GM23338 (cell line): ENCODE measurements around the gene NGEF. TPM values are rescaled to one million over a fixed set of nuclear protein-coding genes. Genes with fewer than 3 reads are reported as not detected.
A peak's percentile ranks its signal among the peaks of the same experiment; 100 is the strongest.

Experiments
- ATAC-seq: fragments of 200-7000 bp; cut with Tn5 transposase; 3 replicates; pipeline ENCODE4 v1.9.1; 2020
- DNase-seq: peaks from one replicate; pipeline ENCODE4 v3.0.0-alpha.2; 2015; ENCODE audit warnings: low spot score
- H2AFZ ChIP-seq: fragments of 200-600 bp; sonication (generic); 2 replicates; pipeline ENCODE4 v1.8.0; 2016; ENCODE audit warnings: antibody characterized with exemption, mild to moderate bottlenecking, moderate library complexity
- H3F3A ChIP-seq: fragments of 200-600 bp; sonication (generic); replicated peaks from 2 replicates; pipeline ENCODE4 v1.8.0; 2017; ENCODE audit warnings: antibody characterized with exemption, mixed run types, low read depth
- H3K27ac ChIP-seq: fragments of 200-600 bp; sonication (generic); 2 replicates; pipeline ENCODE4 v1.6.1; 2016; ENCODE audit warnings: low read depth
- H3K27me3 ChIP-seq: fragments of 200-600 bp; sonication (generic); 2 replicates; pipeline ENCODE4 v1.8.0; 2016; ENCODE audit warnings: mild to moderate bottlenecking, mixed run types, moderate library complexity; ENCODE audit not compliant: insufficient read depth
- H3K36me3 ChIP-seq: fragments of 200-600 bp; sonication (generic); 2 replicates; pipeline ENCODE4 v1.8.0; 2016; ENCODE audit warnings: mild to moderate bottlenecking; ENCODE audit not compliant: insufficient read depth
- H3K4me1 ChIP-seq: fragments of 200-600 bp; sonication (generic); 2 replicates; pipeline ENCODE4 v1.8.0; 2016; ENCODE audit warnings: mild to moderate bottlenecking, moderate library complexity; ENCODE audit not compliant: insufficient read depth
- H3K4me2 ChIP-seq: fragments of 200-600 bp; sonication (generic); 2 replicates; pipeline ENCODE4 v1.7.1; 2017; ENCODE audit warnings: mixed run types
- H3K4me3 ChIP-seq: fragments of 200-600 bp; sonication (generic); 2 replicates; pipeline ENCODE4 v1.6.1; 2016; ENCODE audit warnings: mixed run types
- H3K79me2 ChIP-seq: fragments of 200-600 bp; sonication (generic); replicated peaks from 2 replicates; pipeline ENCODE4 v1.8.0; 2017; ENCODE audit warnings: mild to moderate bottlenecking; ENCODE audit not compliant: insufficient read depth
- H3K9me2 ChIP-seq: fragments of 200-600 bp; sonication (generic); 2 replicates; pipeline ENCODE4 v1.8.0; 2017; ENCODE audit not compliant: insufficient read depth
- H4K20me1 ChIP-seq: fragments of 200-600 bp; sonication (generic); replicated peaks from 2 replicates; pipeline ENCODE4 v1.8.0; 2017; ENCODE audit warnings: mild to moderate bottlenecking; ENCODE audit not compliant: insufficient read depth
- H3K27ac Mint-ChIP-seq: 2 replicates; pipeline ENCODE4 v1.8.0; 2020; ENCODE audit warnings: inconsistent platforms, mild to moderate bottlenecking, moderate library complexity, mixed read lengths
- H3K27me3 Mint-ChIP-seq: 3 replicates; pipeline ENCODE4 v1.8.0; 2022; ENCODE audit warnings: low read depth, mild to moderate bottlenecking, moderate library complexity, mixed read lengths, inconsistent platforms; ENCODE audit not compliant: insufficient read depth, poor library complexity
- H3K36me3 Mint-ChIP-seq: 3 replicates; pipeline ENCODE4 v1.8.0; 2021; ENCODE audit warnings: low read depth, mild to moderate bottlenecking, inconsistent platforms, moderate library complexity, mixed read lengths
- H3K4me1 Mint-ChIP-seq: 3 replicates; pipeline ENCODE4 v1.8.0; 2020; ENCODE audit warnings: mild to moderate bottlenecking, inconsistent platforms, mixed read lengths
- H3K4me3 Mint-ChIP-seq: 3 replicates; pipeline ENCODE4 v1.8.0; 2021; ENCODE audit warnings: moderate library complexity, mild to moderate bottlenecking, inconsistent platforms, mixed read lengths
- H3K9me3 Mint-ChIP-seq: 3 replicates; pipeline ENCODE4 v1.8.0; 2020; ENCODE audit warnings: moderate library complexity, mild to moderate bottlenecking, inconsistent platforms, mixed read lengths
- EZH2 ChIP-seq: fragments of 200-600 bp; sonication (generic); IDR thresholded peaks from one replicate; pipeline ENCODE4 v1.8.0; 2017; ENCODE audit warnings: antibody characterized with exemption, mild to moderate bottlenecking, low read depth; ENCODE audit not compliant: unreplicated experiment
- POLR2AphosphoS5 ChIP-seq: IDR thresholded peaks from 2 replicates; pipeline ENCODE4 v1.6.1; 2016; ENCODE audit warnings: antibody characterized with exemption, low read depth
- ZNF114 ChIP-seq: fragments of 250-450 bp; sonication (Bioruptor Pico); IDR thresholded peaks from 2 replicates; pipeline ENCODE4 v1.5.0; 2020; ENCODE audit warnings: mild to moderate bottlenecking, moderate library complexity
- polyA plus RNA-seq: library from polyadenylated mRNA; unstranded; fragments of >200 nt; fragmentation: Nextera tagmentation; extraction: Ambion mirVana; gene quantifications from 2 replicates; pipeline ENCODE4 v1.2.1, GENCODE V29; 2016
- total RNA-seq: library from RNA; depleted of rRNA; stranded (reverse); fragments of >200 nt; shearing (Covaris generic); gene quantifications from 2 replicates; pipeline ENCODE4 v1.2.3, GENCODE V29; 2014
- TF ChIP-seq, protein P1 (sequence below), 2 experiments: fragments of 200-600 bp in 1 of 2; sonication (generic) in 1 of 2; conservative IDR thresholded peaks; 2 replicates each; pipeline versions ENCODE4 v1.5.1 to v1.6.1; 2016 to 2017; ENCODE audit warnings: antibody characterized with exemption in 2 of 2, low read depth in 2 of 2, mild to moderate bottlenecking in 2 of 2, moderate library complexity in 1 of 2
- TF ChIP-seq, protein P2 (sequence below): fragments of 250-450 bp; sonication (Bioruptor Pico); IDR thresholded peaks from 2 replicates; pipeline ENCODE4 v1.5.0; 2020; ENCODE audit warnings: mild to moderate bottlenecking, moderate library complexity
- TF ChIP-seq, protein P3 (sequence below): IDR thresholded peaks from one replicate; pipeline ENCODE4 v1.6.1; 2018; ENCODE audit warnings: antibody characterized with exemption; ENCODE audit not compliant: unreplicated experiment

The NGEF gene
- total and polyA plus RNA-seq, 2 experiments from 2014 or later, result 1.8 to 5.4 TPM

DNA sequence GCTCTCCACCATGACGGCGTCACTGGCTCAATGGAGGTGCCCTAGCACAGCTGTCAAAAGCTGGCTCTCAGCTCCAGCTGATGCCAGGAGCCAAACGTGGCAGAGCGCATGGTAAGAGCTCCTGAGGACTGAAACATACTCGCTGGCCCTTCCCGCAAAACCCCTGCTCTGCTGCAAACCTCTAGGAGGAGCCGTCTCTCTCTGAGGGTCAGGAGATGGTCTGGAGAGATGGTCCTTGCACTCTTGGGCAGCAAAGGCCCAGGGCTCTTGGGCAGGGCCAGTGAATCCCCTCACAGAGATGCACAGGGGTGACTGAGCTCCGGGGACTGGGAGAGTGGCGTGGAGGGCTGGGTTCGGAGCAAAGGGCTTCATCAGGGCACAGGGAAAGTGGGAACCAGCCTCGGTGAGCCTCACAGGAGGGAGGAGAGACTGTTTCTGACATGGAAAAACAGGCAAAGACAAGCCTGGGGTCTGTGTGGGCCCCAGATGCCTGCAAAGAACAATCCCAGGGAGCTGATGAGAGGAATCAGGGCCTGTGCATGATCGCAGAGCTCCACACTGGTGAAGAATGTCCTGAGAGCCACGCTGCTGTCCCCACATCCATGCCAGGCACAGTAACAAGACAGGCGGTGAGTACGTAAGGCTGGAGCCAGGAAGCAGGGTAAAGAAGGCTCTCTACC, 125.7 kb downstream of the NGEF start:
- TF ChIP-seq, protein P1, sequence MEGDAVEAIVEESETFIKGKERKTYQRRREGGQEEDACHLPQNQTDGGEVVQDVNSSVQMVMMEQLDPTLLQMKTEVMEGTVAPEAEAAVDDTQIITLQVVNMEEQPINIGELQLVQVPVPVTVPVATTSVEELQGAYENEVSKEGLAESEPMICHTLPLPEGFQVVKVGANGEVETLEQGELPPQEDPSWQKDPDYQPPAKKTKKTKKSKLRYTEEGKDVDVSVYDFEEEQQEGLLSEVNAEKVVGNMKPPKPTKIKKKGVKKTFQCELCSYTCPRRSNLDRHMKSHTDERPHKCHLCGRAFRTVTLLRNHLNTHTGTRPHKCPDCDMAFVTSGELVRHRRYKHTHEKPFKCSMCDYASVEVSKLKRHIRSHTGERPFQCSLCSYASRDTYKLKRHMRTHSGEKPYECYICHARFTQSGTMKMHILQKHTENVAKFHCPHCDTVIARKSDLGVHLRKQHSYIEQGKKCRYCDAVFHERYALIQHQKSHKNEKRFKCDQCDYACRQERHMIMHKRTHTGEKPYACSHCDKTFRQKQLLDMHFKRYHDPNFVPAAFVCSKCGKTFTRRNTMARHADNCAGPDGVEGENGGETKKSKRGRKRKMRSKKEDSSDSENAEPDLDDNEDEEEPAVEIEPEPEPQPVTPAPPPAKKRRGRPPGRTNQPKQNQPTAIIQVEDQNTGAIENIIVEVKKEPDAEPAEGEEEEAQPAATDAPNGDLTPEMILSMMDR (conservative IDR thresholded peaks at IDR 0.05; ENCODE audit: low read depth in 2 of 2), result peak; percentile 34 to 79
- TF ChIP-seq EZH2, result no peak
- Histone ChIP-seq H2AFZ (no peak overlapping the region), H3K79me2 (no peaks in the 10 kb centered on the region), H3K4me3 (no peak overlapping the region), H3K36me3 (no peaks in the 10 kb centered on the region), H3K9me2 (no peaks in the 10 kb centered on the region), H3K27ac (no peak overlapping the region), H4K20me1 (no peaks in the 10 kb centered on the region), H3K4me1 (peaks cover 6% of the 10 kb centered on the region; the same call in 1 of the 2 replicates), H3F3A (no peaks in the 10 kb centered on the region; the same call in 1 of the 2 replicates), H3K27me3 (no peaks in the 10 kb centered on the region), H3K4me2 (no peak overlapping the region)
- Mint-ChIP-seq H3K4me1 (peaks cover 36% of the 10 kb centered on the region), H3K4me3 (no peak overlapping the region), H3K9me3 (no peaks in the 10 kb centered on the region; the same call in 2 of the 3 replicates), H3K27me3 (peaks cover 10% of the 10 kb centered on the region), H3K27ac (peak overlapping the region; percentile 25; the same call in 1 of the 2 replicates), H3K36me3 (no peaks in the 10 kb centered on the region; the same call in 2 of the 3 replicates)
- DNase-seq (peak; percentile 51), ATAC-seq (peak; percentile 47)

DNA sequence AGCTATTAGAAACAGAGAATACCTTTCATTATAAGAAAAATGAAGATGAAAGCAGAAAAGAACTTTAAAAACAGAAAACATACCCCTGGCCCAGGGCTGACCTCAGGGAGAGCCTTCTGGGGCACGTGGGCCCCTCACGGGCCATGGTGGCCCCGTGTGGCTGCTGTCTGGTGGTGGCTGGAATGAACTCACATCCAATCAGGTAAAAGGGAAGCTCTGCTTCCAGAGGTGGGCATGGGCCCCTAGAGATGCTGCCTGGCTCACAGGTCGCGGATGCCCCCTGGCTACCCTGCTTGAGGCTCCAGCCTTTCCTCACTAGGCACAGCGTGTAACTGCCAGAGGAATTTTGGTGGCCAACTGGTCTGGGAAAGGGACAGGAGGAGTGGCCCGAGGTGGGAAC, 126.4 kb downstream of the NGEF start:
- no peaks in the 10 kb centered on the region; the same call in 2 of the 3 replicates for H3K9me3 Mint-ChIP-seq
- no peak for DNase-seq

More for the DNA sequence above, 126.4 kb downstream of the NGEF start:
- Histone ChIP-seq H3K4me1 (peaks cover 6% of the 10 kb centered on the region; the same call in 1 of the 2 replicates), H2AFZ (no peak overlapping the region), H3K27me3 (no peaks in the 10 kb centered on the region), H3K27ac (no peak overlapping the region), H3K4me3 (no peak overlapping the region), H3K36me3 (no peaks in the 10 kb centered on the region), H3F3A (no peaks in the 10 kb centered on the region; the same call in 1 of the 2 replicates), H3K79me2 (no peaks in the 10 kb centered on the region), H3K9me2 (no peaks in the 10 kb centered on the region), H3K4me2 (no peak overlapping the region), H4K20me1 (no peaks in the 10 kb centered on the region)
- no peak for ATAC-seq
- Mint-ChIP-seq H3K4me3 (no peak overlapping the region), H3K4me1 (peaks cover 31% of the 10 kb centered on the region), H3K27me3 (peaks cover 10% of the 10 kb centered on the region), H3K27ac (no peak overlapping the region), H3K36me3 (no peaks in the 10 kb centered on the region)
- no peak for TF ChIP-seq POLR2AphosphoS5
- TF ChIP-seq, protein P2, sequence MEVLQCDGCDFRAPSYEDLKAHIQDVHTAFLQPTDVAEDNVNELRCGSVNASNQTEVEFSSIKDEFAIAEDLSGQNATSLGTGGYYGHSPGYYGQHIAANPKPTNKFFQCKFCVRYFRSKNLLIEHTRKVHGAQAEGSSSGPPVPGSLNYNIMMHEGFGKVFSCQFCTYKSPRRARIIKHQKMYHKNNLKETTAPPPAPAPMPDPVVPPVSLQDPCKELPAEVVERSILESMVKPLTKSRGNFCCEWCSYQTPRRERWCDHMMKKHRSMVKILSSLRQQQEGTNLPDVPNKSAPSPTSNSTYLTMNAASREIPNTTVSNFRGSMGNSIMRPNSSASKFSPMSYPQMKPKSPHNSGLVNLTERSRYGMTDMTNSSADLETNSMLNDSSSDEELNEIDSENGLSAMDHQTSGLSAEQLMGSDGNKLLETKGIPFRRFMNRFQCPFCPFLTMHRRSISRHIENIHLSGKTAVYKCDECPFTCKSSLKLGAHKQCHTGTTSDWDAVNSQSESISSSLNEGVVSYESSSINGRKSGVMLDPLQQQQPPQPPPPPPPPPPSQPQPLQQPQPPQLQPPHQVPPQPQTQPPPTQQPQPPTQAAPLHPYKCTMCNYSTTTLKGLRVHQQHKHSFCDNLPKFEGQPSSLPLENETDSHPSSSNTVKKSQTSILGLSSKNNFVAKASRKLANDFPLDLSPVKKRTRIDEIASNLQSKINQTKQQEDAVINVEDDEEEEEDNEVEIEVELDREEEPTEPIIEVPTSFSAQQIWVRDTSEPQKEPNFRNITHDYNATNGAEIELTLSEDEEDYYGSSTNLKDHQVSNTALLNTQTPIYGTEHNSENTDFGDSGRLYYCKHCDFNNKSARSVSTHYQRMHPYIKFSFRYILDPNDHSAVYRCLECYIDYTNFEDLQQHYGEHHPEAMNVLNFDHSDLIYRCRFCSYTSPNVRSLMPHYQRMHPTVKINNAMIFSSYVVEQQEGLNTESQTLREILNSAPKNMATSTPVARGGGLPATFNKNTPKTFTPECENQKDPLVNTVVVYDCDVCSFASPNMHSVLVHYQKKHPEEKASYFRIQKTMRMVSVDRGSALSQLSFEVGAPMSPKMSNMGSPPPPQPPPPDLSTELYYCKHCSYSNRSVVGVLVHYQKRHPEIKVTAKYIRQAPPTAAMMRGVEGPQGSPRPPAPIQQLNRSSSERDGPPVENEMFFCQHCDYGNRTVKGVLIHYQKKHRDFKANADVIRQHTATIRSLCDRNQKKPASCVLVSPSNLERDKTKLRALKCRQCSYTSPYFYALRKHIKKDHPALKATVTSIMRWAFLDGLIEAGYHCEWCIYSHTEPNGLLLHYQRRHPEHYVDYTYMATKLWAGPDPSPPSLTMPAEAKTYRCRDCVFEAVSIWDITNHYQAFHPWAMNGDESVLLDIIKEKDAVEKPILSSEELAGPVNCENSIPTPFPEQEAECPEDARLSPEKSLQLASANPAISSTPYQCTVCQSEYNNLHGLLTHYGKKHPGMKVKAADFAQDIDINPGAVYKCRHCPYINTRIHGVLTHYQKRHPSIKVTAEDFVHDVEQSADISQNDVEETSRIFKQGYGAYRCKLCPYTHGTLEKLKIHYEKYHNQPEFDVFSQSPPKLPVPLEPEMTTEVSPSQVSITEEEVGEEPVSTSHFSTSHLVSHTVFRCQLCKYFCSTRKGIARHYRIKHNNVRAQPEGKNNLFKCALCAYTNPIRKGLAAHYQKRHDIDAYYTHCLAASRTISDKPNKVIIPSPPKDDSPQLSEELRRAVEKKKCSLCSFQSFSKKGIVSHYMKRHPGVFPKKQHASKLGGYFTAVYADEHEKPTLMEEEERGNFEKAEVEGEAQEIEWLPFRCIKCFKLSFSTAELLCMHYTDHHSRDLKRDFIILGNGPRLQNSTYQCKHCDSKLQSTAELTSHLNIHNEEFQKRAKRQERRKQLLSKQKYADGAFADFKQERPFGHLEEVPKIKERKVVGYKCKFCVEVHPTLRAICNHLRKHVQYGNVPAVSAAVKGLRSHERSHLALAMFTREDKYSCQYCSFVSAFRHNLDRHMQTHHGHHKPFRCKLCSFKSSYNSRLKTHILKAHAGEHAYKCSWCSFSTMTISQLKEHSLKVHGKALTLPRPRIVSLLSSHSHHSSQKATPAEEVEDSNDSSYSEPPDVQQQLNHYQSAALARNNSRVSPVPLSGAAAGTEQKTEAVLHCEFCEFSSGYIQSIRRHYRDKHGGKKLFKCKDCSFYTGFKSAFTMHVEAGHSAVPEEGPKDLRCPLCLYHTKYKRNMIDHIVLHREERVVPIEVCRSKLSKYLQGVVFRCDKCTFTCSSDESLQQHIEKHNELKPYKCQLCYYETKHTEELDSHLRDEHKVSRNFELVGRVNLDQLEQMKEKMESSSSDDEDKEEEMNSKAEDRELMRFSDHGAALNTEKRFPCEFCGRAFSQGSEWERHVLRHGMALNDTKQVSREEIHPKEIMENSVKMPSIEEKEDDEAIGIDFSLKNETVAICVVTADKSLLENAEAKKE (CRISPR knock-in tag), result no peak
- TF ChIP-seq ZNF114 (CRISPR knock-in tag), result no peak
- TF ChIP-seq, protein P1 (conservative IDR thresholded peaks at IDR 0.05; ENCODE audit: low read depth in 2 of 2), result no peak
- TF ChIP-seq, protein P3, sequence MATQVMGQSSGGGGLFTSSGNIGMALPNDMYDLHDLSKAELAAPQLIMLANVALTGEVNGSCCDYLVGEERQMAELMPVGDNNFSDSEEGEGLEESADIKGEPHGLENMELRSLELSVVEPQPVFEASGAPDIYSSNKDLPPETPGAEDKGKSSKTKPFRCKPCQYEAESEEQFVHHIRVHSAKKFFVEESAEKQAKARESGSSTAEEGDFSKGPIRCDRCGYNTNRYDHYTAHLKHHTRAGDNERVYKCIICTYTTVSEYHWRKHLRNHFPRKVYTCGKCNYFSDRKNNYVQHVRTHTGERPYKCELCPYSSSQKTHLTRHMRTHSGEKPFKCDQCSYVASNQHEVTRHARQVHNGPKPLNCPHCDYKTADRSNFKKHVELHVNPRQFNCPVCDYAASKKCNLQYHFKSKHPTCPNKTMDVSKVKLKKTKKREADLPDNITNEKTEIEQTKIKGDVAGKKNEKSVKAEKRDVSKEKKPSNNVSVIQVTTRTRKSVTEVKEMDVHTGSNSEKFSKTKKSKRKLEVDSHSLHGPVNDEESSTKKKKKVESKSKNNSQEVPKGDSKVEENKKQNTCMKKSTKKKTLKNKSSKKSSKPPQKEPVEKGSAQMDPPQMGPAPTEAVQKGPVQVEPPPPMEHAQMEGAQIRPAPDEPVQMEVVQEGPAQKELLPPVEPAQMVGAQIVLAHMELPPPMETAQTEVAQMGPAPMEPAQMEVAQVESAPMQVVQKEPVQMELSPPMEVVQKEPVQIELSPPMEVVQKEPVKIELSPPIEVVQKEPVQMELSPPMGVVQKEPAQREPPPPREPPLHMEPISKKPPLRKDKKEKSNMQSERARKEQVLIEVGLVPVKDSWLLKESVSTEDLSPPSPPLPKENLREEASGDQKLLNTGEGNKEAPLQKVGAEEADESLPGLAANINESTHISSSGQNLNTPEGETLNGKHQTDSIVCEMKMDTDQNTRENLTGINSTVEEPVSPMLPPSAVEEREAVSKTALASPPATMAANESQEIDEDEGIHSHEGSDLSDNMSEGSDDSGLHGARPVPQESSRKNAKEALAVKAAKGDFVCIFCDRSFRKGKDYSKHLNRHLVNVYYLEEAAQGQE, result no peak
